Bronchial epithelial cell (primary cell): ENCODE results near the gene KCNA5. TPM values are rescaled to one million over a fixed set of nuclear protein-coding genes. Genes with fewer than 3 reads are reported as not detected.

Experiments
- DNase-seq: peaks from one replicate; pipeline ENCODE4 v3.0.0-alpha.2; 2010; ENCODE audit warnings: low read depth
- FAIRE-seq: peaks from 2 replicates; lab custom pipeline; 2011; peaks lifted over from hg19 to GRCh38; lab: Jason Lieb, UNC
- H3K27me3 ChIP-seq: 2 replicates; pipeline ENCODE4 v1.5.1; 2011; ENCODE audit warnings: low read length; ENCODE audit not compliant: control insufficient read depth, insufficient read depth
- H3K36me3 ChIP-seq: 2 replicates; pipeline ENCODE4 v1.5.1; 2011; ENCODE audit warnings: low read length; ENCODE audit not compliant: control insufficient read depth, insufficient read depth
- H3K4me3 ChIP-seq: 2 replicates; pipeline ENCODE4 v1.5.1; 2011; ENCODE audit warnings: mild to moderate bottlenecking, low read depth, low read length, control low read depth
- total RNA-seq: library from RNA; depleted of rRNA; stranded (reverse); fragments of >200 nt; gene quantifications from 2 replicates; pipeline ENCODE4 v1.2.1, GENCODE V29; 2014
- TF ChIP-seq, protein P1 (sequence below): IDR thresholded peaks from 2 replicates; pipeline ENCODE4 v1.5.1; 2011; ENCODE audit warnings: mild to moderate bottlenecking, moderate library complexity, low read length, control low read depth, inconsistent platforms; ENCODE audit not compliant: insufficient read depth, severe bottlenecking

KCNA5 gene
- total RNA-seq, 1 donor from 2014 or later = not detected

DNA sequence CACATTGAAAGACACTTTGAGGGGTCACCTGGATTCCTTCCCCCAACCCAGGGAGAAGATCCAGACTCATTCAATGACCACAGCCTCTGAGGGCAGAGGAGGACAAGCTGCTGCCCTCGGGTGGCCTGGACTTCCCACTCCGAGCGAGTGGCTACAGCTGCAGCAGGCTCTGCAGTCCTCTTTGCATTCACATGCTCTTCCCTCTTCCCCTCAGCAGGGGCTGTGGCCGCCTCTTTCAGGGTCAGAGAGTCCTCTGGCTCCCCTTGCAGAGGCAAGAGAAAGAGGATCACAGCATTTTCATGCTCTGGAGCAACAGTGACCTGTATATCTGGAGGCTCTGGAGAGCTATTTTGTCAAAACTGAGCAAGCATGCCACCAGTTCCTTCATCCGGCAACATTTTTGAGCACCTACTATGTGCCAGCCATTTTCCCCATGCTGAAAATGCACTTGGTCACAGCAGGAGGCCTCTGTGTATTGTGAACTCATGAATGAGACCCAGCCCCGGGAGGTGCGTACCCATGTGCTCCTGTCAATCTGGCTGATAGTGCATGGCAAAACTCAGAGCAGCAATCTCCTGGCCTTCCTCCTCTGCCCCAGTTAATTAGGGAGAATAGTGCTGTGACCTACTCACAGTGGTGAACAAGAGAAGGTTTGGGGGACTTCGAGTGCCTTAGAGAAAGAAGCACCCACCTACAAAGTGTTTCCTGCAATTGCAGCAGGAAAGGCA, 42.9 kb upstream of the KCNA5 start:
- TF ChIP-seq, protein P1, sequence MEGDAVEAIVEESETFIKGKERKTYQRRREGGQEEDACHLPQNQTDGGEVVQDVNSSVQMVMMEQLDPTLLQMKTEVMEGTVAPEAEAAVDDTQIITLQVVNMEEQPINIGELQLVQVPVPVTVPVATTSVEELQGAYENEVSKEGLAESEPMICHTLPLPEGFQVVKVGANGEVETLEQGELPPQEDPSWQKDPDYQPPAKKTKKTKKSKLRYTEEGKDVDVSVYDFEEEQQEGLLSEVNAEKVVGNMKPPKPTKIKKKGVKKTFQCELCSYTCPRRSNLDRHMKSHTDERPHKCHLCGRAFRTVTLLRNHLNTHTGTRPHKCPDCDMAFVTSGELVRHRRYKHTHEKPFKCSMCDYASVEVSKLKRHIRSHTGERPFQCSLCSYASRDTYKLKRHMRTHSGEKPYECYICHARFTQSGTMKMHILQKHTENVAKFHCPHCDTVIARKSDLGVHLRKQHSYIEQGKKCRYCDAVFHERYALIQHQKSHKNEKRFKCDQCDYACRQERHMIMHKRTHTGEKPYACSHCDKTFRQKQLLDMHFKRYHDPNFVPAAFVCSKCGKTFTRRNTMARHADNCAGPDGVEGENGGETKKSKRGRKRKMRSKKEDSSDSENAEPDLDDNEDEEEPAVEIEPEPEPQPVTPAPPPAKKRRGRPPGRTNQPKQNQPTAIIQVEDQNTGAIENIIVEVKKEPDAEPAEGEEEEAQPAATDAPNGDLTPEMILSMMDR = no peak
- no peak for DNase-seq
- peaks cover 2% of the 10 kb centered on the region for H3K27me3 ChIP-seq
- H3K4me3 ChIP-seq = no peak overlapping the region
- FAIRE-seq = peak; percentile 52
- no peaks in the 10 kb centered on the region for H3K36me3 ChIP-seq

DNA sequence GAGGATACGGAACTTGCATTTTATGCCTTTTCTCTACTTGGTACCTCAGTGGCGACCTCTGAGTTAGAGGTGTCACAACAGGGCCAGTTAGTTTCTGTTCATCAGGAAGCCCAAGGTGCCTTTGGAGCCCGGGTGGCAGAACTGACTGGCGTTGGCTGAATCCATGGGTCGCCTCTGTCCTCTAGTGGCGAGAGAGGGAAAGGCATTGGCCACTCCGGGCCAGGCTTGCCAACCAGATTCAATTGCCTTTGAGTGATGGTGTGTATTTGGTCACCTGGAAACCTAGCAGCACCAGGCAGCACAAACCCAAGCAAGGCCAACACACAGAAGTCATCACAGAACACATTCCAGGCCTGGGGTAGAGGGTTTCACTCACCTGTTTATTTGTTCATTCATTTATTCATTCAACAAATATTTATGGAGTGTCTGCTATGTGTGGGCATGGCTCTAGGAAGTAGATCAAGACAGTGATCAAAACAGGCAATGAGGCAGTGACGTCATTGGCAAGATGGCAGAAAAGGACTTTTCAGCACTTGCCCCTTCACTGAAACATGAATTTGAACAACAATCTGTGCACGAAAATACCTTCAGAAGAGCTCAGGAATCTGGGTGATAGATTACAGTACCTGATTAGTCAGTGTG, 40.5 kb upstream of the KCNA5 start:
- Histone ChIP-seq H3K4me3 (no peak overlapping the region), H3K27me3 (peaks cover 2% of the 10 kb centered on the region), H3K36me3 (no peaks in the 10 kb centered on the region)
- DNase-seq (peak; percentile 39), FAIRE-seq (peak; percentile 90)
- TF ChIP-seq, protein P1 = peak; percentile 100

DNA sequence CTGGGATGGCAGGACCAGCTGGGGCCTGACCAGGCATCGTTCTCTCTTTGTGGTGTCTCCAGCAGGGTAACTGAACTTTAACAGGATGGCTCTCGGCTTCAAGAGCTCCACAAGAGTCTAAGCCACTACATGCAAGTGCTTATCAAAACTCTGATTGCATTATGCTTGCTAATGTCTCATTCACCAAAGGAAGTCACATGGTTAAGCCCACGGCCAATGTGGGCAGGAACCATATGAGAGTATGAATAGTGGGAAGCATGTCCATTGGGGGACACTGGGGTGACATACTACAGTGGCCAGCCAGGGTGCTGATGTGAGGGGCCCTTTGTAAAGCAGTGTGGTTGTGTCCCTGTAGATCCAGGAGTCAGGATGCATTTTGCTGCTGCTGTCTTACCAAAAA, 35.0 kb upstream of the KCNA5 start:
- no peak overlapping the region for H3K4me3 ChIP-seq
- DNase-seq (peak; percentile 7), FAIRE-seq (no peak)
- no peaks in the 10 kb centered on the region for H3K36me3 ChIP-seq
- H3K27me3 ChIP-seq = no peaks in the 10 kb centered on the region
- TF ChIP-seq, protein P1 = no peak

DNA sequence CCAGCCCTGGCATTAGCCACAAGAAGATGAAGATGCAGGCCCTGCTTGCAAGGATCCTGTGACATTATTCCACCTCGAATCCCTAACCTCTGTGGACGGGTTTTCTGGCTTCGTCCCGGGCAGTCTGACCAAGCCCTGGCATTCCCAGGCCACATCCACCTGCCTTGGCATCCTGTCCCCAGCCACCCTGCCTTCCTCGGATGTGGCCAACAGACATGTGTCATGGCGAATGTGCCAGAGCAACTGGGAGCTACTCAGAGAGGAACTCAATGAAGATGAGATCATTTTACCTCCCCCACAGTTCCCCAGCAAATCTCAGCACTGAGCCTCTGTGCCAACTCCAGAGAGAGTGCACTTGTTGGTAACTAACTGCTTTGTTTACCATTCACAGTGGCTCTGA, 33.5 kb upstream of the KCNA5 start:
- H3K36me3 ChIP-seq = no peaks in the 10 kb centered on the region
- H3K27me3 ChIP-seq = no peaks in the 10 kb centered on the region
- H3K4me3 ChIP-seq = no peak overlapping the region
- no peak for DNase-seq
- TF ChIP-seq, protein P1 = no peak
- peak; percentile 36 for FAIRE-seq

DNA sequence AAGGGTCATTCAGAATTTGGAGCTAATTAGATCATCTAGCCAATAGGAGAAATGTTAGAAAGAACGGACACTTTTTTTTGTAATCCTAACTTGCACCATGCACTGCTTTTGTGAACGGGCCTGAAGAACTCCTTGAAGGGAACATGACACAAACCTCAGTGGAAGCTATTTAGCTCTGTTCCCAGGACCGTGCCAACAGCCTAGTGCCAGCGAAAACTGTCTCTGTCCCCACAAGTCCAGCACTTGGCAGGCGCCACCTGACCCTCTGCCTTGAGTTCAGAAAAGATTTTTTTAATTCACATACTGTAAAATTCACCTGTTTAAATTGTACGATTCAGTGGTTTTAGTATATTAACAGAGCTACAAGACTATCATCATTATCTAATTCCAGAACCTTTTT, 31.3 kb upstream of the KCNA5 start:
- TF ChIP-seq, protein P1 = no peak
- FAIRE-seq (no peak), DNase-seq (no peak)
- H3K4me3 ChIP-seq = no peak overlapping the region
- no peaks in the 10 kb centered on the region for H3K36me3 ChIP-seq
- H3K27me3 ChIP-seq = no peaks in the 10 kb centered on the region

DNA sequence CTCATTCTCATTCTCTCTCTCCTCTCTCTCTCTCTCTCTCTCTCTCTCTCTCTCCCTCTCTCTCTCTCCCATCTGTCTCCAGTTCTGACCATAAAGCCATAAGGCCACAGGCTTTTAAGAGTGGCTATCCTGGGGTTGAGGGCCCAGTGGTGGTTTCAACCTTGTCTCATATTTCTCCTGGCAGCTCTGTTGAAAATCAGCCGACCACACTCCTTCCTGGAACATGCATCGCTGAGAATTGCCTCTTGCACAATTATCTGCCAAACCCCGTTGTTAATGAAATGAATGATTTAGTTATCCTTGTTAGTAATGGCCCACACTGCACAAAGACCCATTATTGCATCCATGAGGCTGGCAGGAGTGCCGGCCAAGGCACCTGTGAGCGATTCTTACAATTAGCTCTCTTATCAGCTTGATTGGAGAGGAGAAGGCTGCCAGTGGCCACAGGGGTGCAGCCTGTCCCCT, 30.4 kb upstream of the KCNA5 start:
- TF ChIP-seq, protein P1 = no peak
- Histone ChIP-seq H3K36me3 (no peaks in the 10 kb centered on the region), H3K4me3 (no peak overlapping the region), H3K27me3 (no peaks in the 10 kb centered on the region)
- FAIRE-seq (no peak), DNase-seq (no peak)
